ENCODE measurements around the gene TBC1D22A. TPM values are rescaled to one million over a fixed set of nuclear protein-coding genes. Genes with fewer than 3 reads are reported as not detected.

The TBC1D22A gene
- total RNA-seq, 3 donors from 2014 or later, result 35.6 to 51.9 (median 41.8) TPM

DNA sequence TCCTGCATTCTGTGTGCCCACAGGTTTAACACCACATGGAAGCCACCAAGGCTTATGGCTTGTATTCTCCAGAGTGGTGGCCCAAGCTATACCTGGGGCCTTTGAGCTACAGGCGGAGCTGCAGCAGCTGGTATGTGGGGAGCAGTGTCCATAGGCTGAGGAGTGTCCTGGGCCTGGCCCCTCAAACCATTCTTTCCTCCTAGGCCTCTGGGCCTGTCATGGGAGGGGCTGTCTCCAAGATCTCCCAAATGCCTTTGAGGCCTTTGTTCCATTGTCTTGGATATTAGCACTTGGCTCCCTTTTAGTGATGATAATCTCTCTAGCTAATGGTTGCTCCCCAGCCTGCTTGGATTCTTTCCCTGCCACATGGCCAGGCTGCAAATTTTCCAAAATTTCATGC lies 6.4 kb upstream of the TBC1D22A start:
- H3K36me3 ChIP-seq (ENCODE audit: low read depth), result no peaks in the 10 kb centered on the region
- intact Hi-C loops (cut with DNase I, micrococcal nuclease), result no loop called here
- TF ChIP-seq, protein P1, sequence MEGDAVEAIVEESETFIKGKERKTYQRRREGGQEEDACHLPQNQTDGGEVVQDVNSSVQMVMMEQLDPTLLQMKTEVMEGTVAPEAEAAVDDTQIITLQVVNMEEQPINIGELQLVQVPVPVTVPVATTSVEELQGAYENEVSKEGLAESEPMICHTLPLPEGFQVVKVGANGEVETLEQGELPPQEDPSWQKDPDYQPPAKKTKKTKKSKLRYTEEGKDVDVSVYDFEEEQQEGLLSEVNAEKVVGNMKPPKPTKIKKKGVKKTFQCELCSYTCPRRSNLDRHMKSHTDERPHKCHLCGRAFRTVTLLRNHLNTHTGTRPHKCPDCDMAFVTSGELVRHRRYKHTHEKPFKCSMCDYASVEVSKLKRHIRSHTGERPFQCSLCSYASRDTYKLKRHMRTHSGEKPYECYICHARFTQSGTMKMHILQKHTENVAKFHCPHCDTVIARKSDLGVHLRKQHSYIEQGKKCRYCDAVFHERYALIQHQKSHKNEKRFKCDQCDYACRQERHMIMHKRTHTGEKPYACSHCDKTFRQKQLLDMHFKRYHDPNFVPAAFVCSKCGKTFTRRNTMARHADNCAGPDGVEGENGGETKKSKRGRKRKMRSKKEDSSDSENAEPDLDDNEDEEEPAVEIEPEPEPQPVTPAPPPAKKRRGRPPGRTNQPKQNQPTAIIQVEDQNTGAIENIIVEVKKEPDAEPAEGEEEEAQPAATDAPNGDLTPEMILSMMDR (IDR thresholded peaks at IDR 0.05), result no peak
- peaks cover 8% of the 10 kb centered on the region for H3K9me3 ChIP-seq
- ATAC-seq (no peak), DNase-seq (peak in 1 of 3 donors; percentile 10)
- peaks cover 30% of the 10 kb centered on the region for H3K4me1 ChIP-seq (ENCODE audit: low read depth)
- no peak overlapping the region for H3K4me3 ChIP-seq

GRCh38 chr22:46757104-46757503 lies 5.3 kb upstream of the TBC1D22A start:
- intact Hi-C loops (cut with DNase I, micrococcal nuclease), result no loop called here
- ATAC-seq, result no peak

DNA sequence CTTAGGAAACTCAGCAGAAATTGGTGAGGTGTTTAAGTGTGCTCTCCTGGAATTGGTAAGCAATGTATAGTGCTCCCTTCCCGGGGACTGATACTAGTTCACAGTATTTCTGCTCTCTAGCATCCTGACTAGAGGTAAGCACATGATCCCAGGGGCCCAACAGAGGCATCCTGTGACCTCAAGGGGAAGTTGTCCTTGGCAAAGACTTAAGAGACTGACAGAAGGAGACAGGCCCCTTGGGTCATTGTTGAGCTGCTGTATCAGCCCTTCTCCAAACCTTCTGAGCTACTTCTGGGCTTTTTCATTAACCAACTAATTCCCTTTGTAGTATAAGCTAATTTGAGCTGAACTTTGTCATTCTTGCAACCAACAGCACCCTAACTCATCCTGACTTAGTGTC lies 4.3 kb upstream of the TBC1D22A start:
- no peak overlapping the region for H3K4me3 ChIP-seq
- no peaks in the 10 kb centered on the region for H3K36me3 ChIP-seq (ENCODE audit: low read depth)
- intact Hi-C loops (cut with DNase I, micrococcal nuclease), result no loop called here
- peaks cover 8% of the 10 kb centered on the region for H3K9me3 ChIP-seq
- DNase-seq, result peak in 1 of 3 donors; percentile 16
- TF ChIP-seq, protein P1 (IDR thresholded peaks at IDR 0.05), result no peak
- peaks cover 27% of the 10 kb centered on the region for H3K4me1 ChIP-seq (ENCODE audit: low read depth)
- ATAC-seq, result no peak

More at GRCh38 chr22:46757104-46757503, 5.3 kb upstream of the TBC1D22A start:
- Histone ChIP-seq H3K4me3 (no peak overlapping the region), H3K9me3 (peaks cover 8% of the 10 kb centered on the region), H3K4me1 (ENCODE audit: low read depth) (peaks cover 28% of the 10 kb centered on the region), H3K36me3 (ENCODE audit: low read depth) (no peaks in the 10 kb centered on the region)
- DNase-seq, result no peak
- TF ChIP-seq, protein P1 (IDR thresholded peaks at IDR 0.05), result no peak

DNA sequence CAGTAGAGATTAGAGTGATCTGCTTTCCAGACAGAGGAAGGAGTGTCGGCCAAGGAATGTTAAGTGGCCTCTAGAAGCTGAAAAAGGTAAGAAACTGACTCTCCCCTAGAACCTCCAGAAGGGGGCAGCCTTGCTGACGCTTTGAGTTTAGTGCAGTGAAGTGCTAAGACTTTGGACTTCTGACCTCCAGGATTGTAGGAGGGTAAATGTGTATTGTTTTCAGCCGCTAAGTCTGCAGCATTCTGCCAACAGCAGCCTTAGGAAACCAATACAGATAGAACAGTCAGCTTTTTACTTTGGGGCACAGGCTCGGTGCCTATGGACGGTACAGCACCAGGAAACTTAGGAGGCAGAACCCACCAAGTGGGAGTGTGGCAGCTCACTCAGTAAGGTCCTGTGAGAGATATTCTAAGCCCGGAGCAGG lies 3.6 kb upstream of the TBC1D22A start:
- TF ChIP-seq, protein P1 (IDR thresholded peaks at IDR 0.05), result peak; percentile 64
- peaks cover 25% of the 10 kb centered on the region for H3K4me1 ChIP-seq (ENCODE audit: low read depth)
- H3K4me3 ChIP-seq, result no peak overlapping the region
- H3K36me3 ChIP-seq (ENCODE audit: low read depth), result no peaks in the 10 kb centered on the region
- peak; percentile 52 to 88 (median 65) for DNase-seq
- ATAC-seq, result peak; percentile 51
- peaks cover 8% of the 10 kb centered on the region for H3K9me3 ChIP-seq
- intact Hi-C loops (cut with DNase I, micrococcal nuclease), result no loop called here

DNA sequence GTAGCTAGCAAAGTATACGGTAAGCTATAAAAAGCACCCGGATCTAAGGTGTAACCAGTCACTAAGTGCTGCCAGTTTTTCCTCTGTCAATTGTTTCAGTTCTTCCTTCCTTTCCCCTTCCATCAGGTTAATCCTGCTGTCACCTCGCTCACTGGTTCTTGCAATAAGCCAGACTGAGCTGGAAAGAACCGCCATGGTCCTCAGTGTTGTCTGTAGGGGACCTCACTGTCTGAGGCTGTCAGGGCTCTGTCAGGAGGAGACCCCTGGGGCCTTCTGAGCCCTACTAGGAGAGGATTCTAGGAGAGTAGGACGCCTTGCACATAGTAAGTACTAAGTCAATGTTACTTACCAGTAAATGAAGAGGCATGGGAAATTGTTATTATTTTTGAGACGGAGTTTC lies 1.4 kb upstream of the TBC1D22A start:
- Histone ChIP-seq H3K4me3 (no peak overlapping the region), H3K9me3 (peaks cover 6% of the 10 kb centered on the region), H3K36me3 (ENCODE audit: low read depth) (no peaks in the 10 kb centered on the region), H3K4me1 (ENCODE audit: low read depth) (peaks cover 27% of the 10 kb centered on the region)
- peak in 1 of 3 donors; percentile 15 for DNase-seq
- intact Hi-C loops (cut with DNase I, micrococcal nuclease), result no loop called here
- TF ChIP-seq, protein P1 (IDR thresholded peaks at IDR 0.05), result no peak
- no peak for ATAC-seq
